Retinal pigment epithelial cell (primary cell): ENCODE measurements around the gene ARHGEF40.

Experiments used
- DNase-seq: peaks from one replicate; pipeline ENCODE4 v3.0.0-alpha.2; 2010; ENCODE audit warnings: low read depth
- H3K4me3 ChIP-seq: 2 replicates; pipeline ENCODE4 v1.5.1; 2011; ENCODE audit warnings: mild to moderate bottlenecking, low read length, control low read depth, moderate library complexity
- CTCF ChIP-seq: conservative IDR thresholded peaks from 2 replicates; pipeline ENCODE4 v1.5.1; 2011; ENCODE audit warnings: low read depth, low read length, control low read depth, inconsistent platforms

The ARHGEF40 gene

DNA sequence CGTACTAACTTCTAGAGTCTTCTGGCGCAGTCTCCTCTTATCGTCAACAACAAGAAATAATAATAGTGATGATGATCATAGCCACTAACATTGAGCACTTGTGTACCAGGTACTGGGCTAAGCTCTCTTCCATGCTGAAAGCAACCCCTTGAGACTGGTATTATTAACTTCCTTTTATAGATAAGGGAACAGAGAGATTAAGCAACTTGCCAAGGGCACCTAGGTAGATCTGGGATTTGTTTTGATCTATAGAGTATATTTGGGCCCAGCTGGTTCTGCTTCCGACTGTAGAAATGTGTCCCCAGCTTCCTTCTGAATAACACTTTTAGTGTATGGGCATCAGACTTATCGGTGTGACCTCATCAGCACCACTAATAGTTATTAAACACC lies 29.5 kb downstream of the ARHGEF40 start:
- no peak for TF ChIP-seq CTCF
- H3K4me3 ChIP-seq: peak overlapping the region; percentile 87

GRCh38 chr14:21100931-21101330 lies 30.8 kb downstream of the ARHGEF40 start, which contains the start of gene TMEM253:
Gene TMEM253, plus strand, starts transcription at chr14:21101066. Its CDS starts 278 bp downstream, at chr14:21101344.
- no peak for TF ChIP-seq CTCF
- DNase-seq: no peak
- no peak within 1 kb of the TSS for H3K4me3 ChIP-seq

More for the DNA sequence above, 29.5 kb downstream of the ARHGEF40 start:
- DNase-seq: no peak

DNA sequence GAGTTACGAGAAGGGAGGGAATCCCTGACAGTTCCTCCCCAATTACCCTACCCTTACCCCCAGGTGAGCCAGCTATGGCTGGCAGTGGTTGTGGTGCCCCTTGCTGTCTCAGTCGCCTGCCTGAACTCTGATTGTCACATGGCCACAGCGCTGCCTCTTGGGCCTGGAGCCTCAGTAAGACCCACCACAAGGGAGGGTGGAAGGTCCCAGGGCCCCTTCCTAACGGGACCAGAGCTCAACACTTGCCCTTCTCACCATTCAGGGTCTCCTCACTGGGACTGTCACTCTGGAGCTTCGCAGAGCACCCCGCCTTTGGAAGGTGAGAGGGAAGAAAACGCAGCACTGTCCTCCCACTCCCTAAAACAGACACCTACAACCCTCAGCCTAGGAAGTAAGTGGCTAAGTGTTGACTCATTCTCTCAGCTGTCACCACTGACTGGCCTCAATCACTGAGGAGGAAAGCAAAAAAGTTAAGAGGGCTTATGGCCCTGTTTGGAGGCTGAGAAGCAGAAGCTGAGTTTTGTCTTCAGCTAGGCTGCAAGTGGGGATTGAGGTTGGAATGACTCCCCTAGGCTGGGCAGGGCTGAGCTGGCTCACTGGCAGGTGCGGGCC lies 31.8 kb downstream of the ARHGEF40 start:
- H3K4me3 ChIP-seq: no peak overlapping the region
- no peak for TF ChIP-seq CTCF
- DNase-seq: no peak

- DNase-seq: no peak
- H3K4me3 ChIP-seq: peak overlapping the region; percentile 80
- no peak for TF ChIP-seq CTCF
These were observed 32.7 kb downstream of the ARHGEF40 start for GRCh38 chr14:21102521-21103410.

GRCh38 chr14:21103411-21103709 lies 33.3 kb downstream of the ARHGEF40 start:
- DNase-seq: no peak
- no peak for TF ChIP-seq CTCF
- H3K4me3 ChIP-seq: peak overlapping the region; percentile 80

DNA sequence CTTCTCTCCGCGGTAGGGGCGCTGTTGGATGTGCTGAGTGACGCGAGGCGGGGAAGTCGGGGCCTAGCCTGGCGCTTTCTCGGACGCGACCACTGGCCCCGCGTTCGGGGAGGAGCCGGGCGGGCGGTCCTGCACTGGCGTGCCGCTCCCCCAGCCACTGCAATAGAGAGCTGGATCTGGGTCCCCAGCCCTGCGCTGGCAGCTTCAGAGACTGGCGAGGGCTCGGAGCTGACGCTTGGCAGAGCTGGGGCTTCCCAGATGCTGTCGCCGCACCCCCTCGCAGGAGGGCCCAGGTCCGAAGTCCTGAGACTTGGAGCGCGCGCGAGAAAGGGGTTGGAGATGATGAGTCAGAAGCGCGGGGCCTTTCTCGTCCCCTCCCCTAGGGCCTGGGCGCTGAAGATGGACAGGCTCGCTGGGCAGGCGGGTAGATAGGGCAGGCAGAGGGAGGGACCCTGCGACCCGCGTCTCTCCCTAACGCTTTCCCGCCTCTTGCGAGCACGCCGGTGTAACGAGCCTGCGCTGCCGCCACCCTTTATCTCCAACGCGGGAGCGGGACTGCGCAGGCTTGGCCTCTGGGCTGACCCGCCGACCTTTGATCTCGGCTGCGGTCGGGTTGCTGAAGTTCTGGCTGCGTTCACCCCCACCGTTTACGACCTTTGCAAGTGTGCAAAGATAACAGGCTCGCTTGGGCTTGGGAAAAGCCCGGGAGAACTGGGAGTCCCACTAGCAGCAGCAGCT lies 33.8 kb downstream of the ARHGEF40 start:
- peak overlapping the region; percentile 80 for H3K4me3 ChIP-seq
- peak; percentile 88 for DNase-seq
- peak; percentile 75 for TF ChIP-seq CTCF
